PFSK-1 (cell line): ENCODE measurements around the gene PLEK2.

Source experiments
- POLR2AphosphoS5 ChIP-seq: IDR thresholded peaks from 2 replicates; pipeline ENCODE4 v1.6.1; 2012; ENCODE audit warnings: low read depth, mild to moderate bottlenecking, control low read depth, low read length, moderate library complexity
- TAF1 ChIP-seq: IDR thresholded peaks from 2 replicates; pipeline ENCODE4 v1.6.1; 2012; ENCODE audit warnings: low read length, control low read depth, borderline replicate concordance; ENCODE audit not compliant: insufficient read depth
- TF ChIP-seq, protein P1 (sequence below), 2 experiments: IDR thresholded peaks; 2 replicates each; pipeline versions ENCODE4 v1.6.1 to v1.8.0; 2011 to 2012; ENCODE audit warnings: low read depth in 2 of 2, low read length in 2 of 2, control low read depth in 1 of 2, inconsistent platforms in 1 of 2, mild to moderate bottlenecking in 1 of 2, moderate library complexity in 1 of 2; ENCODE audit not compliant: insufficient read depth in 1 of 2

DNA sequence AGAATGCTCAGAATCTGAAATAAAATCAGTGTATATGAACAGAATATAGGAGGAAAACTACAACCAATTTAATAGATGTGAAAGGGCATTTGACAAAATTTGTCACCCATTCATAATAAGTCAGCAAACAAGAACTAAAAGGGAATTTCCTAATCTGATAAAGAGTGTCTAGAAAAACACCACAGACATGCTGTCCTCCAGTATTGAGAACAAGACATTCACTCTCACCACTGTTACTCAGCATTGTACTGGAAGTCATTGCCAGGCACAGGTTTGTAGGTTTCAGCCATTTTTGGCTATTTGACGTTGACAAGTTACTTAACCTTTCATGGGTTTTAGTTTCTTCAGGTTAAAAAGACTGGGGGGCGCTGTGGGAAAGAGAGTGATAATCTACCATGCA is 38.6 kb downstream of the PLEK2 start:
- no peak for TF ChIP-seq POLR2AphosphoS5
- no peak for TF ChIP-seq TAF1
- TF ChIP-seq, protein P1, sequence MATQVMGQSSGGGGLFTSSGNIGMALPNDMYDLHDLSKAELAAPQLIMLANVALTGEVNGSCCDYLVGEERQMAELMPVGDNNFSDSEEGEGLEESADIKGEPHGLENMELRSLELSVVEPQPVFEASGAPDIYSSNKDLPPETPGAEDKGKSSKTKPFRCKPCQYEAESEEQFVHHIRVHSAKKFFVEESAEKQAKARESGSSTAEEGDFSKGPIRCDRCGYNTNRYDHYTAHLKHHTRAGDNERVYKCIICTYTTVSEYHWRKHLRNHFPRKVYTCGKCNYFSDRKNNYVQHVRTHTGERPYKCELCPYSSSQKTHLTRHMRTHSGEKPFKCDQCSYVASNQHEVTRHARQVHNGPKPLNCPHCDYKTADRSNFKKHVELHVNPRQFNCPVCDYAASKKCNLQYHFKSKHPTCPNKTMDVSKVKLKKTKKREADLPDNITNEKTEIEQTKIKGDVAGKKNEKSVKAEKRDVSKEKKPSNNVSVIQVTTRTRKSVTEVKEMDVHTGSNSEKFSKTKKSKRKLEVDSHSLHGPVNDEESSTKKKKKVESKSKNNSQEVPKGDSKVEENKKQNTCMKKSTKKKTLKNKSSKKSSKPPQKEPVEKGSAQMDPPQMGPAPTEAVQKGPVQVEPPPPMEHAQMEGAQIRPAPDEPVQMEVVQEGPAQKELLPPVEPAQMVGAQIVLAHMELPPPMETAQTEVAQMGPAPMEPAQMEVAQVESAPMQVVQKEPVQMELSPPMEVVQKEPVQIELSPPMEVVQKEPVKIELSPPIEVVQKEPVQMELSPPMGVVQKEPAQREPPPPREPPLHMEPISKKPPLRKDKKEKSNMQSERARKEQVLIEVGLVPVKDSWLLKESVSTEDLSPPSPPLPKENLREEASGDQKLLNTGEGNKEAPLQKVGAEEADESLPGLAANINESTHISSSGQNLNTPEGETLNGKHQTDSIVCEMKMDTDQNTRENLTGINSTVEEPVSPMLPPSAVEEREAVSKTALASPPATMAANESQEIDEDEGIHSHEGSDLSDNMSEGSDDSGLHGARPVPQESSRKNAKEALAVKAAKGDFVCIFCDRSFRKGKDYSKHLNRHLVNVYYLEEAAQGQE (IDR thresholded peaks at IDR 0.05; ENCODE audit: insufficient read depth in 1 of 2, low read depth in 2 of 2, low read length in 2 of 2), result no peak
